ENCODE measurements around the gene SPATA18.

GRCh38 chr4:52015366-52015765 lies 35.7 kb upstream of the SPATA18 start:
- TF ChIP-seq CTCF (IDR thresholded peaks at IDR 0.05; ENCODE audit: poor library complexity, severe bottlenecking) (no peak), MXI1 (conservative IDR thresholded peaks at IDR 0.05; ENCODE audit: poor library complexity, severe bottlenecking) (no peak), EZH2 (IDR thresholded peaks at IDR 0.05; ENCODE audit: borderline replicate concordance, insufficient read depth, low read length, poor library complexity, severe bottlenecking) (no peak), POLR2AphosphoS5 (IDR thresholded peaks at IDR 0.05) (no peak), RAD21 (conservative IDR thresholded peaks at IDR 0.05) (no peak), REST (IDR thresholded peaks at IDR 0.05; ENCODE audit: borderline replicate concordance) (no peak), TAF1 (IDR thresholded peaks at IDR 0.05; ENCODE audit: low read depth) (no peak), SMC3 (conservative IDR thresholded peaks at IDR 0.05; ENCODE audit: poor library complexity) (no peak), EP300 (conservative IDR thresholded peaks at IDR 0.05; ENCODE audit: poor library complexity, severe bottlenecking) (no peak)

Measured in neural cell (in vitro differentiated cells).